ENCODE results near the gene KCNIP4. TPM values are rescaled to one million over a fixed set of nuclear protein-coding genes. Genes with fewer than 3 reads are reported as not detected.

The KCNIP4 gene
- polyA plus RNA-seq, 3 donors: 0.09 to 0.25 TPM; not detected in 1

- Histone ChIP-seq H3K79me2 (ENCODE audit: insufficient read depth, low read length) (no peaks in the 10 kb centered on the region), H3K27ac (ENCODE audit: low read depth in 1 of 2, low read length in 2 of 2) (no peak overlapping the region), H3K4me2 (replicated peaks; ENCODE audit: extremely low read depth, low read length, poor library complexity, severe bottlenecking) (no peak overlapping the region), H3K36me3 (replicated peaks in 1 of 2; ENCODE audit: control insufficient read depth in 1 of 2, insufficient read depth in 2 of 2, low read length in 2 of 2) (no peaks in the 10 kb centered on the region), H2AFZ (ENCODE audit: insufficient read depth, low read depth, low read length, poor library complexity, severe bottlenecking) (no peak overlapping the region), H3K4me3 (replicated peaks in 1 of 3; ENCODE audit: low read depth in 2 of 3, low read length in 3 of 3) (no peak overlapping the region), H3K27me3 (ENCODE audit: control insufficient read depth in 2 of 2, insufficient read depth in 2 of 2, low read length in 2 of 2) (no peaks in the 10 kb centered on the region), H3K4me1 (ENCODE audit: control insufficient read depth in 1 of 2, insufficient read depth in 2 of 2, low read length in 2 of 2) (no peaks in the 10 kb centered on the region), H3K9me3 (replicated peaks in 1 of 2; ENCODE audit: control insufficient read depth in 1 of 2, insufficient read depth in 1 of 2, low read length in 2 of 2) (peaks cover 10 to 16% of the 10 kb centered on the region in 2 donors), H4K20me1 (ENCODE audit: insufficient read depth, low read length) (no peaks in the 10 kb centered on the region), H3K9ac (ENCODE audit: insufficient read depth, low read length, poor library complexity, severe bottlenecking) (no peak overlapping the region)
- peaks cover 2 to 12% (median 3%) of the 10 kb centered on the region in 7 donors for H3K9me3 Mint-ChIP-seq
- no peak overlapping the region for H3K27ac Mint-ChIP-seq
- intact Hi-C loops (cut with micrococcal nuclease): no loop called here
- no peaks in the 10 kb centered on the region for H3K36me3 Mint-ChIP-seq
- DNase-seq: no peak
- H3K4me3 Mint-ChIP-seq: no peak overlapping the region
- peaks cover 0 to 1% (median 0%) of the 10 kb centered on the region in 3 donors for H3K27me3 Mint-ChIP-seq (ENCODE audit: low read depth in 3 of 3)
- H3K4me1 Mint-ChIP-seq: no peaks in the 10 kb centered on the region
- TF ChIP-seq, protein P1, sequence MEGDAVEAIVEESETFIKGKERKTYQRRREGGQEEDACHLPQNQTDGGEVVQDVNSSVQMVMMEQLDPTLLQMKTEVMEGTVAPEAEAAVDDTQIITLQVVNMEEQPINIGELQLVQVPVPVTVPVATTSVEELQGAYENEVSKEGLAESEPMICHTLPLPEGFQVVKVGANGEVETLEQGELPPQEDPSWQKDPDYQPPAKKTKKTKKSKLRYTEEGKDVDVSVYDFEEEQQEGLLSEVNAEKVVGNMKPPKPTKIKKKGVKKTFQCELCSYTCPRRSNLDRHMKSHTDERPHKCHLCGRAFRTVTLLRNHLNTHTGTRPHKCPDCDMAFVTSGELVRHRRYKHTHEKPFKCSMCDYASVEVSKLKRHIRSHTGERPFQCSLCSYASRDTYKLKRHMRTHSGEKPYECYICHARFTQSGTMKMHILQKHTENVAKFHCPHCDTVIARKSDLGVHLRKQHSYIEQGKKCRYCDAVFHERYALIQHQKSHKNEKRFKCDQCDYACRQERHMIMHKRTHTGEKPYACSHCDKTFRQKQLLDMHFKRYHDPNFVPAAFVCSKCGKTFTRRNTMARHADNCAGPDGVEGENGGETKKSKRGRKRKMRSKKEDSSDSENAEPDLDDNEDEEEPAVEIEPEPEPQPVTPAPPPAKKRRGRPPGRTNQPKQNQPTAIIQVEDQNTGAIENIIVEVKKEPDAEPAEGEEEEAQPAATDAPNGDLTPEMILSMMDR (IDR thresholded peaks at IDR 0.05): no peak
- 94% methylated on average over 3 of the region's 3 CpGs for WGBS (ENCODE audit: insufficient coverage)
Observed at GRCh38 chr4:20944451-20944850, 1004.1 kb downstream of the KCNIP4 start.

GRCh38 chr4:20938204-20938603 is 1010.4 kb downstream of the KCNIP4 start:
- H3K9ac ChIP-seq (ENCODE audit: insufficient read depth, low read length, poor library complexity, severe bottlenecking): no peak overlapping the region
- H3K4me1 Mint-ChIP-seq: no peaks in the 10 kb centered on the region
- H3K27me3 ChIP-seq (ENCODE audit: control insufficient read depth in 2 of 2, insufficient read depth in 2 of 2, low read length in 2 of 2): no peaks in the 10 kb centered on the region
- no peaks in the 10 kb centered on the region for H3K79me2 ChIP-seq (ENCODE audit: insufficient read depth, low read length)
- no peak overlapping the region for H2AFZ ChIP-seq (ENCODE audit: insufficient read depth, low read depth, low read length, poor library complexity, severe bottlenecking)
- H3K9me3 Mint-ChIP-seq: peaks cover 2 to 9% (median 6%) of the 10 kb centered on the region in 7 donors
- H3K4me1 ChIP-seq (ENCODE audit: control insufficient read depth in 1 of 2, insufficient read depth in 2 of 2, low read length in 2 of 2): no peaks in the 10 kb centered on the region
- WGBS (ENCODE audit: insufficient coverage): 67% methylated on average over 1 of the region's 2 CpGs
- no peak overlapping the region for H3K27ac Mint-ChIP-seq
- intact Hi-C loops (cut with micrococcal nuclease): no loop called here
- H3K27ac ChIP-seq (ENCODE audit: low read depth in 1 of 2, low read length in 2 of 2): no peak overlapping the region
- H3K4me3 Mint-ChIP-seq: no peak overlapping the region
- H3K9me3 ChIP-seq (replicated peaks in 1 of 2; ENCODE audit: control insufficient read depth in 1 of 2, insufficient read depth in 1 of 2, low read length in 2 of 2): no peaks in the 10 kb centered on the region
- H3K36me3 Mint-ChIP-seq: no peaks in the 10 kb centered on the region
- peaks cover 0 to 1% (median 0%) of the 10 kb centered on the region in 3 donors for H3K27me3 Mint-ChIP-seq (ENCODE audit: low read depth in 3 of 3)
- H4K20me1 ChIP-seq (ENCODE audit: insufficient read depth, low read length): no peaks in the 10 kb centered on the region
- no peak for DNase-seq
- H3K36me3 ChIP-seq (replicated peaks in 1 of 2; ENCODE audit: control insufficient read depth in 1 of 2, insufficient read depth in 2 of 2, low read length in 2 of 2): no peaks in the 10 kb centered on the region
- no peak overlapping the region for H3K4me2 ChIP-seq (replicated peaks; ENCODE audit: extremely low read depth, low read length, poor library complexity, severe bottlenecking)
- H3K4me3 ChIP-seq (replicated peaks in 1 of 3; ENCODE audit: low read depth in 2 of 3, low read length in 3 of 3): no peak overlapping the region
- TF ChIP-seq, protein P1 (IDR thresholded peaks at IDR 0.05): no peak

Data from CD14-positive monocyte (primary cell).